Measurements from ENCODE around the gene SCG3. TPM values are rescaled to one million over a fixed set of nuclear protein-coding genes. Genes with fewer than 3 reads are reported as not detected.

The SCG3 gene
- total RNA-seq, 1 experiment from 2014 or later: 22.7 TPM

GRCh38 chr15:51718219-51718618 lies 36.9 kb downstream of the SCG3 start:
- no peaks in the 10 kb centered on the region for H3K79me2 ChIP-seq (ENCODE audit: insufficient read depth, low read length)
- H3K9me3 ChIP-seq (ENCODE audit: control insufficient read depth, low read depth, low read length): no peaks in the 10 kb centered on the region
- no peaks in the 10 kb centered on the region for H3K23me2 ChIP-seq (ENCODE audit: insufficient read length, low read depth, low read length, poor library complexity, severe bottlenecking)
- no peak overlapping the region for H3K4ac ChIP-seq (ENCODE audit: low read depth, low read length)
- no peak overlapping the region for H3K23ac ChIP-seq (ENCODE audit: insufficient read length, low read depth, low read length)
- no peak overlapping the region for H3K9ac ChIP-seq (ENCODE audit: extremely low read depth, insufficient read length, low read length)
- Mint-ChIP-seq H3K4me3 (no peak overlapping the region), H3K9me3 (no peaks in the 10 kb centered on the region), H3K36me3 (ENCODE audit: insufficient read depth in 1 of 3, low read depth in 3 of 3) (peaks cover 0 to 14% (median 6%) of the 10 kb centered on the region in 3 experiments; a peak in 5 of 7 replicates), H3K4me1 (peaks cover 4 to 7% of the 10 kb centered on the region in 2 experiments; a peak in 3 of 4 replicates), H3K27me3 (ENCODE audit: low read depth) (no peaks in the 10 kb centered on the region), H3K27ac (no peak overlapping the region; a peak in 1 of 7 replicates)
- no peak overlapping the region for H3K27ac ChIP-seq (ENCODE audit: insufficient read length, low read depth, low read length)
- no peak overlapping the region for H2BK120ac ChIP-seq (ENCODE audit: low read depth, low read length, poor library complexity, severe bottlenecking)
- H3K18ac ChIP-seq (ENCODE audit: insufficient read length, low read depth, low read length): no peak overlapping the region
- no peak for DNase-seq
- no peak for TF ChIP-seq CTCF (conservative IDR thresholded peaks at IDR 0.05)
- no peak overlapping the region for H3K56ac ChIP-seq (ENCODE audit: insufficient read length, low read depth, low read length)
- H3K4me1 ChIP-seq (ENCODE audit: insufficient read depth, low read length): no peaks in the 10 kb centered on the region
- no peak overlapping the region for H2AFZ ChIP-seq (ENCODE audit: low read length)
- H2BK15ac ChIP-seq (ENCODE audit: low read depth, low read length): no peak overlapping the region
- H3K27me3 ChIP-seq (ENCODE audit: insufficient read depth, low read length): no peaks in the 10 kb centered on the region
- no peak overlapping the region for H4K91ac ChIP-seq (ENCODE audit: insufficient read length, low read depth, low read length)
- H2AK5ac ChIP-seq (ENCODE audit: insufficient read length, low read length): no peak overlapping the region
- no peak overlapping the region for H2BK20ac ChIP-seq (ENCODE audit: low read depth, low read length, poor library complexity, severe bottlenecking)
- no peak overlapping the region for H3K4me2 ChIP-seq (ENCODE audit: insufficient read depth, insufficient read length, low read length)
- H4K8ac ChIP-seq (replicated peaks; ENCODE audit: insufficient read length, low read depth, low read length): no peak overlapping the region
- H4K5ac ChIP-seq (ENCODE audit: insufficient read length, low read depth, low read length): no peak overlapping the region
- H3K79me1 ChIP-seq (ENCODE audit: insufficient read depth, low read depth, low read length, poor library complexity, severe bottlenecking): no peaks in the 10 kb centered on the region
- H2BK12ac ChIP-seq (ENCODE audit: insufficient read length, low read depth, low read length): no peak overlapping the region
- H3K14ac ChIP-seq (ENCODE audit: insufficient read depth, low read length): no peak overlapping the region
- no CpG with 5 or more reads among the region's 4 CpGs for WGBS (ENCODE audit: extremely low coverage, insufficient read length, low lambda C conversion rate)
- no peaks in the 10 kb centered on the region for H4K20me1 ChIP-seq (ENCODE audit: control insufficient read depth, insufficient read depth, insufficient read length)
- H2BK5ac ChIP-seq (ENCODE audit: insufficient read length, low read length): no peak overlapping the region
- no peak overlapping the region for H3T11ph ChIP-seq (ENCODE audit: low read length)
